DMS114 treated with DMSO at 0.1 percent for 48 hours (cell line): Measurements from ENCODE around the gene SMAD6.

Experiments used
- DNase-seq: peaks from one replicate; lab custom pipeline; 2025; ENCODE audit not compliant: unreplicated experiment; lab: John Stamatoyannopoulos, UW

SMAD6 gene

GRCh38 chr15:66773129-66773873 lies 71.3 kb downstream of the SMAD6 start:
- no peak for DNase-seq

GRCh38 chr15:66774001-66774814 lies 72.2 kb downstream of the SMAD6 start:
- DNase-seq, result peak; percentile 73

- no peak for DNase-seq
Observed at GRCh38 chr15:66775127-66776105, 73.4 kb downstream of the SMAD6 start.

- DNase-seq, result no peak
Observed at GRCh38 chr15:66777054-66777453, 75.0 kb downstream of the SMAD6 start.

- DNase-seq, result no peak
Observed at GRCh38 chr15:66777596-66778313, 75.7 kb downstream of the SMAD6 start.

- DNase-seq, result no peak
Observed at GRCh38 chr15:66778314-66778665, 76.3 kb downstream of the SMAD6 start.

- no peak for DNase-seq
Observed at GRCh38 chr15:66778716-66779115, 76.7 kb downstream of the SMAD6 start.

- no peak for DNase-seq
Observed at GRCh38 chr15:66779331-66780009, 77.4 kb downstream of the SMAD6 start.

GRCh38 chr15:66780172-66780972 lies 78.3 kb downstream of the SMAD6 start:
- no peak for DNase-seq

- DNase-seq, result no peak
Observed at GRCh38 chr15:66780973-66781718, 79.1 kb downstream of the SMAD6 start.

GRCh38 chr15:66782785-66783184 lies 80.7 kb downstream of the SMAD6 start:
- DNase-seq, result no peak

- DNase-seq, result no peak
Observed at GRCh38 chr15:66783314-66783713, 81.3 kb downstream of the SMAD6 start.

GRCh38 chr15:66783725-66784124 lies 81.7 kb downstream of the SMAD6 start:
- no peak for DNase-seq

- no peak for DNase-seq
Observed at GRCh38 chr15:66784174-66784573, 82.1 kb downstream of the SMAD6 start.

- DNase-seq, result no peak
Observed at GRCh38 chr15:66785637-66786036, 83.6 kb downstream of the SMAD6 start.

- DNase-seq, result no peak
Observed at GRCh38 chr15:66786222-66786621, 84.2 kb downstream of the SMAD6 start.

GRCh38 chr15:66786708-66787488 lies 84.9 kb downstream of the SMAD6 start:
- no peak for DNase-seq

- no peak for DNase-seq
Observed at GRCh38 chr15:66787489-66787871, 85.4 kb downstream of the SMAD6 start.
